Ecto neural progenitor cell (in vitro differentiated cells): ENCODE results near the gene MYO3B.
"Not testable (repeated sequence)": the region's sequence is repeated elsewhere in the genome, so short reads cannot be mapped to it uniquely, and the experiment has no call there.

Source experiments
- DNase-seq: peaks from one replicate; pipeline ENCODE4 v3.0.0-alpha.2; 2018; ENCODE audit warnings: low spot score

The MYO3B gene

GRCh38 chr2:170339750-170340692 lies 162.1 kb downstream of the MYO3B start:
- no peak for DNase-seq

DNA sequence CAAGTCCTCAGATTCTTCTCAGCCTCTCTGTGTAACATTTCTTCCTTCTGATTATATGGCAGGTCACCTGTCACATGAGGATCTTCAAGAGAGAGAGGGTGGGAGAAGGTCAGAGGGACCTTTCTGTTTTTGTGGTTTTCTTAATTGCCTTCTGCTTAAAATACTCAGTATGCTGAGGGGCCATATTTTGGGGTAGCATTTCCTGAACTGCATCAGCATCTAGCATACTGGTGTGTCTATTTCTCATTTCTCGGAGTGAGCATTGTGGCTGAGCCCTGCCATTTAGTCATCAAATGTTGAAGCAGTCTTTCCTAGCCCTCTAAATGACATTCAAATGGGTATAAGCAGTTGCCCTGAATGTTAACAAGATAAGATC lies 162.7 kb downstream of the MYO3B start:
- DNase-seq = no peak

DNA sequence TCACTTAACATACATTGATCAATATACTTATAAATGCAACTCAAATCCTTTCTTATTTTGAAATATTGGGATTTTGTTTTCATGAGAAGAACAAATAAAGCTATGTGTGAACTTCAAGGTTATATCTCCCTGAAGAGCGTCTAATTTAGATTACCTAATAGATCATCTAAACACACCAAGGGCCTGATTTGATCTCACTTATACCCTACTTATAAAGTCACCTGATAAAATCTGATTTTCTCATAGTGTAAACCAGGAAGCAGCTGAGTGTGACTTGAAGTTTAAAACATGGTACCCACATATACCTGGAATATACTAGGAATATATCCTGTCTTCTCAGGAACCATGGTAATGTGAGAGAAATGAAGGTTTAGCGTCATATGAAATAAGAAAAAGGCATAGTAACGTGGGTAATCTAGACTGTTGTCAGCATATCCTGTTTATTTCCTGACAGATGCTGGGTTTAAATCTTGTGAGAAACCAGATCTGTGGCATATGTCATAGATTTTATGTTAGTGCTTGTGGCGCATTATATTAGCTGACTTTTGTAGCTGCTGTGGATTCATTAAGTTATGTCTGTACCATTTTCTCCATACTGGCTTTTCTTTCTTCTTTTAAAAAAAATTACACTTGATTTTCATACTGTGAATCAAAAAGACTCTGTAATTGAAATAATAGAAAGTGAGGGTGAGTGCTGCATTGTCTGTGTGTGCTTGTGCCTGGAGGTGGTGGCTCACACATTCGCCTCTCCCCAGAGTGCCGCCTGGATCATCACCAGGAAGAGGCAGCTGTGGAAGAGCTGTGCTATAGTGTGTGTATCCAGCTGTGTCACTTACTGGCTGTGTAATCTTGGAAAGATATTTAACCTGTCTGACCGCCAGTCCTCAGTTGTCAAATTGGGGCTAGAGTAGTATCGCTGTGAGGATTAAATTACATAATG lies 164.0 kb downstream of the MYO3B start:
- DNase-seq = no peak

DNA sequence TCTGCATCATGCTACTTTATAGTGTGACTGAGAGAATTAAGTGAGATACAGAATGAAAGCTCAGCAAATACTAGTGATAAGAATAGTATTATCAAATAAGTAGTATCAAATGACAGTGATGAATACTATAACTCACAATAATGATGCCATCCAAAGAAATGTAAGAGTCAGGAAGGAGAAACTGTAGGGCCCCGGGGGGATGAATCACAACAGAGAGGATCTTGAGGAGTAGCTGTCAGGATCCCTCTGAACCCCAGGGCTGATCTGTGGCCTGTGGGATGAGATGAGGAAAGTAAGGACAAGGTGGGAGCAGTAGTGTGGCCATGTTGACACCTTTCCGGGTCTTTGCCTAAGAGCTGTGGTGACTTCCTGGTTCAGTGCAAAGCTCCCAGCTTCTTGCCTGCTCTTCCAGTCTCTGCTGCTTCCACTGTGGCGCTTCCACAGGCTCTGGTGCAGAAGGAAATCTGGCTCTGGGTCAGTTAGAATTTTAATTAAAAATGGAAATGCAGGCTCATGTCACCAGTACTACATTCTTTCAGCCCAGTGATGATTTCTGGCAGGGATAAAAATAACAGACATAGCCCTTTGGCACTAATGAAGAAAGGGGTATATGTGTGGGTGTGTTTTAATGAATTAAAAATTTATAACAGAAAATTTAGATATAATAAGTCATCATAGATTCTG lies 166.9 kb downstream of the MYO3B start:
- no peak for DNase-seq

DNA sequence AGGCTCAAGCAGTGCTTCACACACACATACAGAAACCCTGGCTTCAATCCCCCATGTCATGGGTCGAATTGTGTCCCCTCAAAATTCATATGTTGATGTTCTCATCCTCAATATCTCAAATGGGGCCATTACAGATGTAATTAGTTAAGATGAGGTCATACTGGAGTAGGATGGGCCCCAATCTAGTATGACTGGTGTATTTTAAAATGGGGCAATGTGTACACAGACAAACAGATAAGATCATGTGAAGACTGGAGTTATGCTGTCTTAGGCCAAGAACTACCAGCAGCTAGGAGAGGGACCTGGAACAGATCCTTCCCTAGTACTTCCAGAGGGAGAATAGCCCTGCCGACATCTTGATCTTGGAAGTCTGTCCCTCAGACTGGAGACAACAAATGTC lies 167.7 kb downstream of the MYO3B start:
- no peak for DNase-seq

DNA sequence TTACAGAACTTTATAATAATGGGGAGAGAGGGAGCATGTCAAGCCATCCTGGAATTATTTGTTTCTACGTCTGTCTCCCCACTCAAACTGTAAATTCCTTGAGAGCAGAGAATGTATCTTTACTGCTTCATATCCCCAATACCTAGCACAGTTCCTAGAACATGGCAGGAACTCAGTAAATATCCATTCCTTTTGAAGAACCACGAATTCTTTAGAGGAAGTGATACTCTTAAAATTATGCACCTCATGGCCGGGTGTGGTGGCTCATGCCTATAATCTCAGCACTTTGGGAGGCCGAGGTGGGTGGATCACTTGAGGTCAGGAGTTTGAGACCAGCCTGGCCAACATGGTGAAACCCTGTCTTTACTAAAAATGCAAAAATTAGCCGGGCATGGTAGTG lies 171.3 kb downstream of the MYO3B start:
- DNase-seq = not testable (repeated sequence)

- DNase-seq = no peak
These were observed 173.2 kb downstream of the MYO3B start for GRCh38 chr2:170350929-170351826.

DNA sequence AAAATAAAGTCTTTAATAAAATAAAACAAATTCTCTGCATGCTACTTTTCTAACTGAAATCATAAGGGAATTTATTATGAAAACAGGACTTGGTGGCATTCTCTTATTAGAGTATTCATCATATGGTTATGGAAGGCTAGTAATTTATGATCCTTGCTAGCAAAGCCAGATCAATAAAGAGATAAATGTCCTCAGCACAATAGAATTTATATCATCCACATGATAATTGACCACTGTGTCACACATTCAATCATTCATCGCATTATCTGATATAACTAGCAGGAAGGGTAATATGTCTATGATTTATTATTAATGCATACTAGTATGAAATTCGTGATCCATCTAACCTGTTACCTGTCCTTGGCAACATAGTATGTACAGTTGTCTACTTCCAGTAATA lies 175.8 kb downstream of the MYO3B start:
- DNase-seq = no peak

GRCh38 chr2:170354388-170354787 lies 176.4 kb downstream of the MYO3B start:
- no peak for DNase-seq

DNA sequence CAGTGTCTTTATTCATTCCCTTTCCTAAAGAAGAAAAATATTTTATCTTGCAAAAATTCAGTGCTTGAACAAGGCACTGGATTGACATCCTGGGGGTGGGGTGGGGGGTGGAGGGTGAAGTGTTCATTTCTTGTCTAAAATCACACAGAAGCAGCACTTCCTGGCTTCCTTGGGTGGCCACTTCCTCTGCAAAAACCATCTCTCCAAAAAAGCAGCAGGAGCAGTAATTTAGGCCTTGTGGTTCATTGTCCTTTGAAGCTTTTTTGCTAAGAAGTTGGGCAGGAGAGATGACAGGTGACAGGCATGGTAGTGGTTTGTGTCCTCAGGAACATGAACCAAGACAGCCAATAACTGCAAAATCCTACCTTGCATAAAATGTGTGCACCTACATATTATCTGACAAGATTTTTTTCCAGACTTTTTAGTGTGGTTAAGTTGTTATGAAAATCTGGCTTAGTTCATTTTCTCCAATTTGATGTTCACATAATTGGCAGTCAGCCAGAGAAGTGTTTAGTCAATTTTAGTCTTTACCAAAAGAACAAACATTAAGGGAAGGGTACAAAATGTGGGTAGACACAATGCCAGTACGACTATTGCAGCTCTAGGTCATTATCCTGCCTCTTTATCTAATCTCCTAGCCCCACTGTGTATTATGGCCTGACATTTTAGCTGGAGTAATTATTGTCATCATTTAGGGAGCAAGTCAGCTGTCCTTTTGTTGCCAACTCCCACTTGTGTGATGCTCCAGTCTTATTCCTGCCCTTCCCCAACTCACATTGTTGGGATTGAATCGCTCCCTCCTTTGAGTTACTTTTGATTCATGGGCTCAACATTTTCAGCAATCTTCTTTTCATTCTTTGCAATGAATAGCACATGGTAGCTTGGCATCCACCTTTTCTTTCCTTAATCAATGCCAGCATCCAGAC lies 177.2 kb downstream of the MYO3B start:
- no peak for DNase-seq

GRCh38 chr2:170359466-170359865 lies 181.5 kb downstream of the MYO3B start:
- no peak for DNase-seq

DNA sequence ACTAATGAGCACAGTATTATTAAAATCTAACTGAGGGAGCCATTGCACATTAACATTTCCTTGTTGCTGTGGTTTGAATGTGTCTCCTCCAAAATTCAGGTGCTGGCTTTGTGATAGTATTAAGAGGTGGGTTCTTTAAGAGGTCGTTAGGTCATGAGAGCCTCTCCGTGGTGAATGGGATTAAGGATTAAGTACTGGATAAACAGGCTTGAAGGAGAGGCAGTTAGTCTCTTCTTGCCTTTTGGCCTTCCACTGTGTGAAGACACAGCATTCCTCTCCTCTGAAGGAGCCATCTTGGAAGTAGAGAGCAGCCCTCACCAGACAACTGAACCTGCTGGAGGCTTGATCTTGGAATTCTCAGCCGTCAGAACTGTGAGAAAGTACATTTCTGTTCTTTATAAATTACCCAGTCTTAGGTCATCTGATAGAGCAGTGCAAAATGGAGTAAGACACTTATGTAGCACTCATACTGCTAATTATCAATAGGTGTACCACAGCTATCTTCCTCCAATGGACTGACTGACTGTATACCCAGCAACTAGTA lies 182.7 kb downstream of the MYO3B start:
- peak; percentile 64 for DNase-seq

GRCh38 chr2:170361090-170361936 lies 183.4 kb downstream of the MYO3B start:
- DNase-seq = peak; percentile 68

DNA sequence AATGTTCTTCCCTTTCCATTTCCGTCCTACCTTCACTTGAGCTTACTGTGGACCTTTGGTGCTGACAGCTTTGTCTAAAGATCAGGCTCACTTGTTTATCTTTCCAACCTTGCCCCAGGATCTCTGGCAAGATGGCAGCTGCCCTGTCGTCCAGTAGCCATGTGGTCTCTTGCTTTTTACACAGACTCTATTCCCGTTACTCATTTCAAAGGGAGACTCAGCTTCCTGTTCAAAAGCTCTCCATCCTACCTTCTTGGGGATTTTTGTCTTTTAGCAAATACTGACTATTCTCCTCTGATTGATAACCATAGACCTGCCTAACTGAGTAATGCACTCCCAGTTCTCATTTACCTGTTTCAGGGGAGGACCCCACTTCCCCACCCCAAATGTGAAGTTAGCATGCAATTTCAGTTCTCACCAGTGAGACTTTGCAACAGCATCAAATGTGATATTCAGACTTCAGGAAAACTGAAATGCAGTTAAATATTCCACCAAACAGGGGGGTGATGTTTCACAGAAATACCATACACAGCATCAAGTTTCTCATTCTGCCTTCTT lies 184.4 kb downstream of the MYO3B start:
- DNase-seq = no peak

DNA sequence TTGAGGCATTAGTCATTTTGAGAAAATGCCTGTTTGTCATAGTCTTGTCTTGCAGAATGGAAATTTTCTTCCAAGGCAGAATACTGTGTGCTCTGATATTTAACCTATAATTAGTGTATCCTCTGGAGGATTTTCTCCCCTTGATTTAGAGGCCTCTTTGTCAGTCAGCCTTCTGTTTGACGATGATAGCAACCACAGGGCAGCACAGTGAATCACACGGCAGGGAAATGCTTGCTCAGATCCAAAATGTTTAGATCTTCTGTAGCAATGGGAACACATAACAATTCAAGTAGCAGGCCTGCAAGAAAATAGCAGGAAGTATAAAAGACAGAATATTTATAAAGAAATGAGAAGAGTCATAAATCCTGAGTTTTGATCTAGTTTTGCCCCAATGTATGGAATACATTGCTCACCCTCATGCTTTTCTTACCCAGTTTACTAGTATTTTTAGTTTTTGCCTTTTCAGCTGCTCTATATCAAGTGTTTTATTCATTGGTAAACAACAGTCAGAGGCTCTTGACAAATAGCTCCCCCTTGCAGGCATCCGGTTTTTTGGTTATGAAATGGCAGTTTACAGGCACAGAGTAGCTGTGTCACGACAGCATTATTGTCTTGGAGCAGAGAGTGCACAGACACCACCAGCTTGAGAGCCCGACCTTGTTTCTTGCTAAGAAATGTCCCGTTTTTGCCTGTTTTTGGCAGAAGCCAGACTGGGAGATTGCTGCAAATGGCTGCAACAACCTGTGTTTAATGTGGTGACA lies 185.1 kb downstream of the MYO3B start:
- DNase-seq = no peak

DNA sequence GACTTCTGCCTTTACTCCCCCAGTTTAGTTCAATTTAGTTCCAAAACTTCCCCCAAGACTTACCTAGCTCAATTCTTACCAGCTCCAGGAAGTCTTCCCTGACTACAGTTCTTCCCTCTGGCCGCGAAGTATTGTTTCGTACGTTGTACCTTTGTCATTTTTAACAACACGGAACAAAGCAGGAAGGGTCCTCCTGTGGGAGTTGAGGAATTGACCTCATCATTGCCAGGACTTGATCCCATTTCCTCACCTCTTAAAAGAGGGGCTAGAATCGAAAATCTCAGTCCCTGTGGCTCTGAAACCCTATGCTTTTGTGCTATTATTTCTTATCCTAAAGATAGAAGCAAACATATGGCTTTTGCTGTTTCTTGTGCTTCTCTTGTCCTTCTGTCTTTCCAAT lies 187.1 kb downstream of the MYO3B start:
- DNase-seq = no peak

DNA sequence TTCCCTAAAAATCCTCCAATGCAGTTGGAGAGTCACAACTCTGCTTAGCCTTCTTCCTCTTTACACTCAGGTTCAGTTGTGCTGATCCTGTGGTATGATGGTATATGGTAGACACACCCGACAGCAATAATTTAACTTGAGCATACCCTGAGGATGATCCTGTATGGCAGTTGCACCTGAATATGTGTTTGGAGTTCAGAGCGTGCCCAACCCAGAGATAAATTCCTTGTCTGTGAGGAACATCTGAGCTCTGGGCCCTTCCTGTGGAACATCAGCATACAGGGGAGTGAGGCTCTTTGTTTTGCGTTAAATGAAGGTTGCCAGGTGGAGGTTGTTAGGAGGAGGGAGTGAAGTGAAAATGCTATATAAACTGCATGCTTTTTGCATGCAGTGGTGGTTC lies 187.7 kb downstream of the MYO3B start:
- DNase-seq = no peak

- DNase-seq = no peak
These were observed 190.4 kb downstream of the MYO3B start for GRCh38 chr2:170368370-170368769.
